Retina (tissue), 1 donor: ENCODE results near the gene IGF2R.

Experiments
- DNase-seq: peaks from one replicate; pipeline ENCODE4 v3.0.0-alpha.2; 2016

Gene IGF2R

GRCh38 chr6:160142115-160142715 is 173.3 kb downstream of the IGF2R start:
- DNase-seq, result no peak

GRCh38 chr6:160146454-160147145 is 177.7 kb downstream of the IGF2R start:
- no peak for DNase-seq

GRCh38 chr6:160147146-160147536 is 178.3 kb downstream of the IGF2R start:
- DNase-seq, result no peak

- no peak for DNase-seq
These were observed 185.6 kb downstream of the IGF2R start for GRCh38 chr6:160154471-160154870.

- no peak for DNase-seq
These were observed 188.0 kb downstream of the IGF2R start for GRCh38 chr6:160156842-160157241.

- peak; percentile 4 for DNase-seq
These were observed 191.6 kb downstream of the IGF2R start for GRCh38 chr6:160160450-160160849.
